ENCODE results near the gene RRAD. TPM values are rescaled to one million over a fixed set of nuclear protein-coding genes. Genes with fewer than 3 reads are reported as not detected.

RRAD gene
- total RNA-seq, 1 experiment from 2014 or later = 4.3 TPM

DNA sequence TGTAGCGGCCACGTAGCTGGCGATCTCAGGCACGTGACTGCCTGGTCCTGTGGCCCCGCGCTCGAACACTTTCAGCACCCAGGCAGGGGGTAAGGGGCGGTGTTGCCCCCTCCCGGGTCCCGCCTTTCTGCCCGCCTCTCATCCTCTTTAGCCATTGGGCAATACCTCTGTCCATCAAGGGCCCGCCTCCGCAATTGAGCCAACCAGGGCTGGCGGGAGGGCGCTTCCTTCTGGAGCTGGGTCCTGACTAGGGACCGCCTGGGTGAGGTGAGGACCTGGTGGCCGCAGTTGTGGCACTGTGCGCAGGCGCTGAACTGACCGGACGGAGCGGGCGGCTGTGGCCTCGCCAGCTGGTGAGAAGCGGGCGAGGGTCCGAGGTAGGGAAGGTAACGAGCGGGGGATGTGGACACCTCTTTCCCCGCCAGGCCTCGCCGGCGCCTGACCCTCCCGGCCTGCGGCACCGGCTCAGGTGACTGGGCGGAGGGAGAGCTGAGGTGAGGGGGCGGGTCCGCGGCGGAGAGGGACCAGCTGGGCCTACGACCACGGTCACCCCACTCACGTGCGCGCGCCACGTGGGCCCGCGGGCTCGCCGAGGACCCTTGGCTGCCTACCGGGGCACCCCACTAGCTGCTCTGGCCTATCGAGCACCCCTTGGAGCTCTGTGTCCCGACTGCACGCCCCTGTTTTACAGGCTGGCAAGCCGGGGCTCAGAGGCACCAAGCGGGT is 44.9 kb downstream of the RRAD start, which contains the start of gene PDP2:
TSS of gene PDP2 (plus strand) at position 228 of the 726 bp plus-strand sequence. CDS start 3,770 bp downstream, outside the sequence.
- Histone ChIP-seq H3K4me3 (ENCODE audit: low read depth in 2 of 2, low read length in 2 of 2) (peak within 1 kb of the TSS; percentile 69 to 81), H3K4me1 (ENCODE audit: control insufficient read depth, insufficient read depth, low read length) (peaks cover 12% of the 10 kb centered on the region; the same call in 1 of the 2 replicates), H3K27ac (ENCODE audit: low read length) (peak within 1 kb of the TSS; percentile 79), H3K9me3 (ENCODE audit: control insufficient read depth, insufficient read depth, low read depth, low read length) (no peaks in the 10 kb centered on the region), H3K36me3 (ENCODE audit: control insufficient read depth, insufficient read depth, low read length) (no peaks in the 10 kb centered on the region), H3K27me3 (ENCODE audit: control insufficient read depth, insufficient read depth, low read length) (no peaks in the 10 kb centered on the region)
- intact Hi-C loops (cut with micrococcal nuclease; ENCODE audit: unreplicated experiment) (no loop called here), in situ Hi-C loops (cut with HindIII; ENCODE audit: low pct_unique_long_range_greater_than_20kb, low sequenced_read_pairs) (no loop called here)
- POLR2A ChIA-PET = no interaction called here
- no TSS peak for BruUV-seq (replicated peaks)
- TF ChIP-seq, protein P1, sequence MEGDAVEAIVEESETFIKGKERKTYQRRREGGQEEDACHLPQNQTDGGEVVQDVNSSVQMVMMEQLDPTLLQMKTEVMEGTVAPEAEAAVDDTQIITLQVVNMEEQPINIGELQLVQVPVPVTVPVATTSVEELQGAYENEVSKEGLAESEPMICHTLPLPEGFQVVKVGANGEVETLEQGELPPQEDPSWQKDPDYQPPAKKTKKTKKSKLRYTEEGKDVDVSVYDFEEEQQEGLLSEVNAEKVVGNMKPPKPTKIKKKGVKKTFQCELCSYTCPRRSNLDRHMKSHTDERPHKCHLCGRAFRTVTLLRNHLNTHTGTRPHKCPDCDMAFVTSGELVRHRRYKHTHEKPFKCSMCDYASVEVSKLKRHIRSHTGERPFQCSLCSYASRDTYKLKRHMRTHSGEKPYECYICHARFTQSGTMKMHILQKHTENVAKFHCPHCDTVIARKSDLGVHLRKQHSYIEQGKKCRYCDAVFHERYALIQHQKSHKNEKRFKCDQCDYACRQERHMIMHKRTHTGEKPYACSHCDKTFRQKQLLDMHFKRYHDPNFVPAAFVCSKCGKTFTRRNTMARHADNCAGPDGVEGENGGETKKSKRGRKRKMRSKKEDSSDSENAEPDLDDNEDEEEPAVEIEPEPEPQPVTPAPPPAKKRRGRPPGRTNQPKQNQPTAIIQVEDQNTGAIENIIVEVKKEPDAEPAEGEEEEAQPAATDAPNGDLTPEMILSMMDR (IDR thresholded peaks at IDR 0.05) = no peak
- TF ChIP-seq SIN3A (IDR thresholded peaks at IDR 0.05; ENCODE audit: borderline replicate concordance, insufficient read depth, low read depth, low read length) (no peak), TCF7L2 (IDR thresholded peaks at IDR 0.05; ENCODE audit: low read depth, low read length) (no peak)
- TF ChIP-seq, protein P2, sequence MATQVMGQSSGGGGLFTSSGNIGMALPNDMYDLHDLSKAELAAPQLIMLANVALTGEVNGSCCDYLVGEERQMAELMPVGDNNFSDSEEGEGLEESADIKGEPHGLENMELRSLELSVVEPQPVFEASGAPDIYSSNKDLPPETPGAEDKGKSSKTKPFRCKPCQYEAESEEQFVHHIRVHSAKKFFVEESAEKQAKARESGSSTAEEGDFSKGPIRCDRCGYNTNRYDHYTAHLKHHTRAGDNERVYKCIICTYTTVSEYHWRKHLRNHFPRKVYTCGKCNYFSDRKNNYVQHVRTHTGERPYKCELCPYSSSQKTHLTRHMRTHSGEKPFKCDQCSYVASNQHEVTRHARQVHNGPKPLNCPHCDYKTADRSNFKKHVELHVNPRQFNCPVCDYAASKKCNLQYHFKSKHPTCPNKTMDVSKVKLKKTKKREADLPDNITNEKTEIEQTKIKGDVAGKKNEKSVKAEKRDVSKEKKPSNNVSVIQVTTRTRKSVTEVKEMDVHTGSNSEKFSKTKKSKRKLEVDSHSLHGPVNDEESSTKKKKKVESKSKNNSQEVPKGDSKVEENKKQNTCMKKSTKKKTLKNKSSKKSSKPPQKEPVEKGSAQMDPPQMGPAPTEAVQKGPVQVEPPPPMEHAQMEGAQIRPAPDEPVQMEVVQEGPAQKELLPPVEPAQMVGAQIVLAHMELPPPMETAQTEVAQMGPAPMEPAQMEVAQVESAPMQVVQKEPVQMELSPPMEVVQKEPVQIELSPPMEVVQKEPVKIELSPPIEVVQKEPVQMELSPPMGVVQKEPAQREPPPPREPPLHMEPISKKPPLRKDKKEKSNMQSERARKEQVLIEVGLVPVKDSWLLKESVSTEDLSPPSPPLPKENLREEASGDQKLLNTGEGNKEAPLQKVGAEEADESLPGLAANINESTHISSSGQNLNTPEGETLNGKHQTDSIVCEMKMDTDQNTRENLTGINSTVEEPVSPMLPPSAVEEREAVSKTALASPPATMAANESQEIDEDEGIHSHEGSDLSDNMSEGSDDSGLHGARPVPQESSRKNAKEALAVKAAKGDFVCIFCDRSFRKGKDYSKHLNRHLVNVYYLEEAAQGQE (IDR thresholded peaks at IDR 0.05; ENCODE audit: insufficient read depth in 1 of 2, low read depth in 2 of 2, low read length in 1 of 2) = no peak
- ATAC-seq = peak; percentile 99
- CTCF ChIA-PET = interaction anchor here (1.0 to 1.4 kb wide), 3 partner anchors 9 to 18 kb away, joined by 3 read pairs; no protein-coding TSS in a partner anchor
- DNase-seq (ENCODE audit: low read depth, low spot score) = peak; percentile 72

DNA sequence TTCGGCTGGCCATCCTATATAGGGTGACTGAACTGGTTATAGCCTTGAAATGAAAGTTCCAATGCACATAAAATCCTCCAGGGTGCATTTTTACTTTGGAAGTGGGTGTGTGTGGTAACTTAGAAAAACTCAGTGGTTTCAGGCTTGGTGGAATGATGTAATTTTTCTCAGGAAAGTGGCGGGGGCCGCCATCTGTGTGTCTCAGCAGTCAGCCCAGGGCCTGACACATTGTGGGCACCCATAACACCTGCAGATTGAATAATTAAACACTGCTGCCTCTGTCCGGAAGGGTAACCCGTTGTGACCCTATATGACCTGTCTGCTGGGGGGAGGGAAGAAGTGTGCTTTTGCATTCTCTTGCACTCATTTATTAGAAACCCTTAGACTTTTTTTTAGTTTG is 47.3 kb downstream of the RRAD start:
- CTCF ChIA-PET = interaction anchor here (0.9 kb wide), 1 partner anchor 292 kb away, joined by 3 read pairs; the partner anchor contains the start of gene NOL3
- peaks cover 18% of the 10 kb centered on the region for H3K4me1 ChIP-seq (ENCODE audit: control insufficient read depth, insufficient read depth, low read length)
- DNase-seq (ENCODE audit: low read depth, low spot score) (no peak), ATAC-seq (no peak)
- POLR2A ChIA-PET = no interaction called here
- no peaks in the 10 kb centered on the region for H3K36me3 ChIP-seq (ENCODE audit: control insufficient read depth, insufficient read depth, low read length)
- H3K4me3 ChIP-seq (ENCODE audit: low read depth in 2 of 2, low read length in 2 of 2) = no peak overlapping the region
- H3K27me3 ChIP-seq (ENCODE audit: control insufficient read depth, insufficient read depth, low read length) = no peaks in the 10 kb centered on the region
- BruUV-seq (replicated peaks) = no TSS peak
- H3K27ac ChIP-seq (ENCODE audit: low read length) = peak overlapping the region; percentile 65; the same call in 1 of the 2 replicates
- no peaks in the 10 kb centered on the region for H3K9me3 ChIP-seq (ENCODE audit: control insufficient read depth, insufficient read depth, low read depth, low read length)
- intact Hi-C loops (cut with micrococcal nuclease; ENCODE audit: unreplicated experiment) (no loop called here), in situ Hi-C loops (cut with HindIII; ENCODE audit: low pct_unique_long_range_greater_than_20kb, low sequenced_read_pairs) (no loop called here)
- TF ChIP-seq POLR2AphosphoS5 (IDR thresholded peaks at IDR 0.05; ENCODE audit: low read depth, low read length) (no peak), TCF7L2 (IDR thresholded peaks at IDR 0.05; ENCODE audit: low read depth, low read length) (no peak), SIN3A (IDR thresholded peaks at IDR 0.05; ENCODE audit: borderline replicate concordance, insufficient read depth, low read depth, low read length) (no peak)
- TF ChIP-seq, protein P2 (IDR thresholded peaks at IDR 0.05; ENCODE audit: insufficient read depth in 1 of 2, low read depth in 2 of 2, low read length in 1 of 2) = no peak
- TF ChIP-seq, protein P1 (IDR thresholded peaks at IDR 0.05) = no peak

Measured in Panc1 (cell line).